HG03439 (cell line): Measurements from ENCODE around the gene PHF14.
"Not testable (repeated sequence)": the region's sequence is repeated elsewhere in the genome, so short reads cannot be mapped to it uniquely, and the experiment has no call there.

Experiments used
- ATAC-seq: cut with Tn5 transposase; IDR thresholded peaks from one replicate; pipeline ENCODE4 v1.9.1; 2021; ENCODE audit warnings: mild to moderate bottlenecking, moderate library complexity; ENCODE audit not compliant: unreplicated experiment

Gene PHF14

GRCh38 chr7:10973061-10973941 is at the start of gene PHF14:
TSS of gene PHF14 (plus strand) at chr7:10973872. CDS start at chr7:10974324, 452 bp downstream.
- ATAC-seq: peak; percentile 97

- ATAC-seq: no peak
Measured at GRCh38 chr7:10924370-10924769, 49.3 kb upstream of the PHF14 start.

GRCh38 chr7:10928203-10928602 is 45.5 kb upstream of the PHF14 start:
- not testable (repeated sequence) for ATAC-seq

- ATAC-seq: no peak
Measured at GRCh38 chr7:10930551-10930950, 43.1 kb upstream of the PHF14 start.

- ATAC-seq: no peak
Measured at GRCh38 chr7:10931161-10931560, 42.5 kb upstream of the PHF14 start.

- no peak for ATAC-seq
Measured at GRCh38 chr7:10934292-10934691, 39.4 kb upstream of the PHF14 start.

- peak; percentile 7 for ATAC-seq
Measured at GRCh38 chr7:10939237-10939910, 34.3 kb upstream of the PHF14 start.

- peak; percentile 94 for ATAC-seq
Measured at GRCh38 chr7:10939911-10940703, 33.6 kb upstream of the PHF14 start.

- ATAC-seq: no peak
Measured at GRCh38 chr7:10940704-10941355, 32.8 kb upstream of the PHF14 start.

- ATAC-seq: no peak
Measured at GRCh38 chr7:10950494-10950893, 23.2 kb upstream of the PHF14 start.

- ATAC-seq: not testable (repeated sequence)
Measured at GRCh38 chr7:10950974-10951578, 22.6 kb upstream of the PHF14 start.

- ATAC-seq: no peak
Measured at GRCh38 chr7:10952588-10952987, 21.1 kb upstream of the PHF14 start.

- peak; percentile 59 for ATAC-seq
Measured at GRCh38 chr7:10953078-10953750, 20.5 kb upstream of the PHF14 start.

GRCh38 chr7:10956528-10956927 is 17.1 kb upstream of the PHF14 start:
- no peak for ATAC-seq

- not testable (repeated sequence) for ATAC-seq
Measured at GRCh38 chr7:10960242-10960641, 13.4 kb upstream of the PHF14 start.

- ATAC-seq: not testable (repeated sequence)
Measured at GRCh38 chr7:10965016-10965415, 8.7 kb upstream of the PHF14 start.

- no peak for ATAC-seq
Measured at GRCh38 chr7:10972174-10972573, 1.5 kb upstream of the PHF14 start.

- peak; percentile 32 for ATAC-seq
Measured at GRCh38 chr7:10973942-10974911, 555 bp downstream of the PHF14 start.

- no peak for ATAC-seq
Measured at GRCh38 chr7:10977113-10977512, 3.4 kb downstream of the PHF14 start.
